ENCODE data around the gene CYRIA. TPM values are rescaled to one million over a fixed set of nuclear protein-coding genes. Genes with fewer than 3 reads are reported as not detected.
A peak's percentile ranks its signal among the peaks of the same experiment; 100 is the strongest.

CYRIA gene
- total RNA-seq, 1 experiment from 2014 or later = 0.05 TPM

DNA sequence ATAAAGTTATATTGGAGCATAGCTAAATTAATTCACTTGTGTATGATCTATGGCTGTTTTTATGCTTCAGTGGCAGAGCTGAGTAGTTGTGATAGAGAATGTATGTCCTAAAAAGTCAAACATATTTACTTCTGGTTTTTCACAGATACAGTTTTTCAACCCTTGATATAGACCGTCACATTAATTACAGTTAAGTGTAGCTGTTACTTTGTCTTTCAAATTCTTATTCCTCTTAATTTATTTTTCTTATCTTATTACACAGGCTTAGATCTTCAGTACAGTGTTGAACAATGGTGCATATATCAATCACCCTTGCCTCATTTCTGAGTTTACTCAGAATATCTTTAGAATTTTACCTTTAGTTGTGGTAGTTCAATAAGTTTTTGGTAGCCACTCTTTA lies 12.2 kb upstream of the CYRIA start:
- no peak for DNase-seq (ENCODE audit: low read depth, low spot score)
- in situ Hi-C loops (cut with HindIII; ENCODE audit: low pct_unique_long_range_greater_than_20kb, low sequenced_read_pairs) = no loop called here

DNA sequence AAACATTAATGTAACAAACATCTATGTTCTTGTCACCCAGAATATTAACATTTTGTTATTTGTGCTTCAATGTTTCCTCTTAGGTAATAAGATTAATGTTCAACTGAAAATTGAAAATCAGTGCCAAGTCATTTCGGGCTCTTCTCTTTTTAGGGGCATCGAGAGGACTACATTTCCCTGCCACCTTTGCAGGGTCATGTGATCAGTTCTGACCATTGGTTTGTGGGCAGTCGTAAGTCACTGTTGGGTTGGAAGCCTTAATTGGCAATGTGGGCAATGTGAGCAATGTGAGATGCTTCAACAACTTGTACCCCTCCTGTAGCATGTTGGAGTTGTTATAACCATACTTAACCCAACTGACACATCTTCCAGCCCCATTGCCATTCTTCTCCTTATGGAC lies 10.1 kb upstream of the CYRIA start:
- in situ Hi-C loops (cut with HindIII; ENCODE audit: low pct_unique_long_range_greater_than_20kb, low sequenced_read_pairs) = no loop called here
- no peak for DNase-seq (ENCODE audit: low read depth, low spot score)

DNA sequence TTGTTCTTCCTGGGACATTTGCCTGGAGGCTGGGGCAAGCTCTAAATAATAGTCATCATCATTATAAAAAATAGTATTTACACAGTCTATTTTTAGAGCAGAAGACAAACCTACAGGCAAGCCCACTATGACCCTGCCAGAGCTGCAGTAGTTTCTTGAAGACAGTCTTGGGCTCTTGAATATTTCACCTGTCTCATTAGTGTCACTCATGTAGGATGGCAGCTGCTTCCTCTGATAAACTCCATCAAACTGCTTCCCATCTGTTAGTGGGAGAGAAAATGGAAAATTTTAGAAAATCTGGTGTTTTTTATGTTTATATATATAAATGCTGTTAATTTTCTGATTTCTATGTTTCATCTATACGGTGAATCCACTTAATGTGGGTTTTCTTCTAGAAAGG lies 8.5 kb upstream of the CYRIA start:
- DNase-seq (ENCODE audit: low read depth, low spot score) = no peak
- in situ Hi-C loops (cut with HindIII; ENCODE audit: low pct_unique_long_range_greater_than_20kb, low sequenced_read_pairs) = no loop called here

DNA sequence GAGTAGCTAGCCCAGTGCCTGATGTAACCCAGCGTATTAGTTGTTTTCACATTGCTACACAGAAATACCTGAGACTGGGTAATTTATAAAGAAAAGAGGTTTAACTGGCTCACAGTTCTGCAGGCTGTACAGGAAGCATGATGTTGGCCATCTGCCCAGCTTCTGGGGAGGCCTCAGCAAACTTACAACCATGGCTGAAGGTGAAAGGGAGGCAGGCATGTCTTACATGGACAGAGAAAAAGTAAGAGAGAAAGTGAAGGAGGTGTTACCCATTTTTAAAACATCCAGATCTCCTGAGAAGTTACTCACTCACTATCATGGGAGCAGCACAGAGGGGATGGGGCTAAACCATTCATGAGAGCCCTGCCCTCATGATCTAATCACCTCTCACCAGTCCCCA lies 6.1 kb upstream of the CYRIA start:
- in situ Hi-C loops (cut with HindIII; ENCODE audit: low pct_unique_long_range_greater_than_20kb, low sequenced_read_pairs) = no loop called here
- DNase-seq (ENCODE audit: low read depth, low spot score) = no peak

DNA sequence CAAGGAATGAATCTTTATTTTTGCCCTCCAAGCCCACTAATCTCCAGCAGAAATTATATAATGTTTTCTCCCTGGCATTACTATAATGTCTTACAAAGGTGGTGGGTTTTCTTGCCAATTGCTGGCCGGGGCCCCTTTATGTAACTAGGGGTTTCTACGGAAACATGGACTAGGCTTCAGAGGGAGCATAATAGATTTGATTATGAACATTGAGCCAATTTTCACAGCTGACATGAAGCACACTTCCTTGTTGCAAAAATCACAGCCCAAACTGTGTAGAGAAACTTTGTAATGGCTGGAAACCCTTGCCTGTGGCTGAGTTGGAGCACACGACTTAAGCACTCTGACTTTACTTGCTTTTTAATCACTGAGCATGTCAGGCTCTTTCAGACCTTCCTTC lies 3.8 kb upstream of the CYRIA start:
- DNase-seq (ENCODE audit: low read depth, low spot score) = no peak
- in situ Hi-C loops (cut with HindIII; ENCODE audit: low pct_unique_long_range_greater_than_20kb, low sequenced_read_pairs) = no loop called here

DNA sequence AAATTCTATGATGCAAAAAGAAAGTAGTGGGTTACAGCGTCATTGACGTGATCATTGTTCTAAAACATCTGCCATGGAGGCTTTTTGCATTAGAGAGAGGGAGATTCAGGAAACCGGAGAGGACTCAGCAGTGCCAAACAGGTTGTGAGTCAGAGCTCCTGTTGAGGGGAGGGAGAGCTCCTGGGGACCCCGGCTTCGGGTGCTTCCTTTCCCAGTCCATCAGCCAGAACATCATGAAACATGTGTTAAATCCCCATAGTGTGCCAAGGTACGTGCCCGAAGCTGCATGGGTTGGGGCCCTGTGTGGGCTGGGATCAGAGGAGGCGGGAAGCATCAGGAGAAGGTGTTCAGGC lies 791 bp upstream of the CYRIA start:
- in situ Hi-C loops (cut with HindIII; ENCODE audit: low pct_unique_long_range_greater_than_20kb, low sequenced_read_pairs) = no loop called here
- DNase-seq (ENCODE audit: low read depth, low spot score) = no peak

DNA sequence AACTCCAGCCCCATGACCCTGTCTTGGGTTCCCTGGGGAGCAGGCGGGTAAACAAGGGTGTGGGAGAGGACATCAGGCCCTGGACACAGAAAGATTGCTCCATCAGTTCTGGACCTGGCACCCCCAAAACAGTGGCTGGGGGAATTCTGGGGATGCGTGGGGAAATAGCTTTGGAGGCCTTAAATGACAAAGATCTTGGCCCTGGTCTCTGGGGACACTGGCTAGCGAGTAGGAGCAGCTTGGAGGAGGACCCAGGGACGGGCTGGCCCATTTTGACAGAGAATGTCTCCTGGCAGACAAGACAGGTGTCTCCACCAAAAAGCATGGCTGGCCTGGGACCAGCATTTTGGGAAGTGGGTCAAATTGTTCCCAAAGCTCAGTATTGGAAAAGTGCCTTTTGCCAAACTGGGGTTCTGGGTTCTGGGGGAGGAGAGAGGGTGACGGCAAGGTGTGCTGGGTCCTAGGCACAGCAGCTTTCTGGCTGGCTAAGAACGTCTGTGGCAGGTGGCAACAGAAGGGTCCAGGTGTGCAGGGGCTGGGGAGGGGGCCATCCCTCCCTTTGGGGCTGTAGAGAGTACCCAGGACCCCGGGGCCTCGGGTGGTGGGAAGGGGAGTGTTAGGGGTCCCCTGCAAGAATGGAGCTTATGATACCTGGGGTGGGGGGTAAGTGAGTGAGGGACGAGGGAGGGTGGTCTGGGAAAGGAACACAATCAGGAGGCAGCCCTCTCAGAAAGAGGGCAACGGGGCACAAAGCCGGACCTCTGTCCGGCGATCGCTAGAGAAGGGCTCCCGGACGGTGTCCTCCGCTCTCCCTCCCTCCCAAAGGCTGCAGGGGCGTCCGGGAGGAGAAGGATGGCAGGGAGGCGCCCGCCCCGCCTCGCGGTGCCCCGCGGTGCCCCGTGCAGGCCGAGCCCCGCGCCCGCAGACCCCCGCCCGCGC lies 556 bp downstream of the CYRIA start:
- no peak for DNase-seq (ENCODE audit: low read depth, low spot score)
- in situ Hi-C loops (cut with HindIII; ENCODE audit: low pct_unique_long_range_greater_than_20kb, low sequenced_read_pairs) = no loop called here

DNA sequence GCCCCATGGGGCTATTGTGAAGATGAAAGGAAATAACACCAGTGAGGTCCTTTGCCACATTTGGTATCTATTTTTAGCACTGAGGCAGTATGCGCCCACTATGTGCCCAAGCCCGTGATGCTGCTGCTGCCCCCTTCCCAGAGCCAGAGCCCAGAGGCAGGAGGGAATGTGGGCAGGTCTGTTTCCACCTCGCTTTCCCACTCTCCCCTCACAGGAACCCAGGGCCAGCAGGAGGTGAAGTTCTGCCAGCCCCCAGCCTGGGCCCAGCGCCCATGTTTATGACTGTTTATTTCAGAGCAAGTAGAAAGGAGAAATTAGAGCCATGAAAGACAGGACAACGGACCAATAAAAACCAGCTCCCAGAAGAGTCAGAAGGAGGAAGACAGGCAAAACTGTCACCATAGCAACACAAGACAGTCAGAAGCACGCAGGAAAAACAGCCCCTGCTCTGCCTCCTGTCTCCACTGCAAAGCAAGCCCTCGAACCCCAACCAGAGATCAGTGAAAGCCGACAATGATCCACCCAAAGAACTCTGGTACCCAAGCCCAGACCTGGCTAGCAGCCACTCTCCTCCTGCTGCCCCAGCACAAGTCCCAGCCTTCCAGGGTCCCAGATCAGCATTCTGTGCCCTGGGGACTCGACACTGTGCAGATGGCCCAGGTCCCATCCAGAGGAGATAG lies 1.4 kb downstream of the CYRIA start:
- in situ Hi-C loops (cut with HindIII; ENCODE audit: low pct_unique_long_range_greater_than_20kb, low sequenced_read_pairs) = no loop called here
- DNase-seq (ENCODE audit: low read depth, low spot score) = peak; percentile 31

DNA sequence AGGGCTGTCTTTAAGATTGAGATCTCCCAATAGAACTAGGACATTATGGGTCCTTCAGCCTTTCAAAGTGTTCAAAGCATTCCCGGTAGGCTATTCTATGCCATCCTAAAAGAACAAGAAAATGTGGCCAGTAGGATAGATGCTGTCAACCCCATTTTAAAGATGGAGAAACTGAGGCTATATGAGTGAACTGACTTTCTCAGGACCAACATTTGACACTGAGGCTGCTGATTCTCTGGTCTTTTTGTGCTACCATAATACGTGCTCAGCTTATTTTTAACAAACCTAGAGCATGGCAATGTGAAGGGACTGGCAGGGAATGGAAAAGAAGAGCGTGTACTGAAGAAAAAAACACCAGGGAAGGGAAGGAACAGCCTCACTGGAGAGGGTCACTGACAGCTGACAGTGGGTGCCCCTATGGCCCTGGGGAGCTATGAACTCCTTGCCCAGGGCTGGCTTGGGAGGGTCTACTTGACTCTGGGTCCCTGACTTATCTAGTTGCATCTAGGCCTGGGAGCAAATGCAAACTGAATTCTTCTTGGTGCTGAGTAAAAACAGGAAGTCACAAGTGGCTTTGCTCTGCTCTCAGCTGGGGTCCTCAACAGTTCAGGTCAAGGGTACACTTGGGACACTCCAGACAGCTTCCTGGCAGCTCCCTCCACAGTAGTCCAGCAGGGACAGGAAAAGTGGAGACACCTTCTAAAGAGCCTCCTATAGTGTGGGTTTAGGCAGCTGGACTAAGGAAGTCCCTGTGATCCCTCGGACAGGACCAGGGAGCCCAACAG lies 2.3 kb downstream of the CYRIA start:
- in situ Hi-C loops (cut with HindIII; ENCODE audit: low pct_unique_long_range_greater_than_20kb, low sequenced_read_pairs) = no loop called here

DNA sequence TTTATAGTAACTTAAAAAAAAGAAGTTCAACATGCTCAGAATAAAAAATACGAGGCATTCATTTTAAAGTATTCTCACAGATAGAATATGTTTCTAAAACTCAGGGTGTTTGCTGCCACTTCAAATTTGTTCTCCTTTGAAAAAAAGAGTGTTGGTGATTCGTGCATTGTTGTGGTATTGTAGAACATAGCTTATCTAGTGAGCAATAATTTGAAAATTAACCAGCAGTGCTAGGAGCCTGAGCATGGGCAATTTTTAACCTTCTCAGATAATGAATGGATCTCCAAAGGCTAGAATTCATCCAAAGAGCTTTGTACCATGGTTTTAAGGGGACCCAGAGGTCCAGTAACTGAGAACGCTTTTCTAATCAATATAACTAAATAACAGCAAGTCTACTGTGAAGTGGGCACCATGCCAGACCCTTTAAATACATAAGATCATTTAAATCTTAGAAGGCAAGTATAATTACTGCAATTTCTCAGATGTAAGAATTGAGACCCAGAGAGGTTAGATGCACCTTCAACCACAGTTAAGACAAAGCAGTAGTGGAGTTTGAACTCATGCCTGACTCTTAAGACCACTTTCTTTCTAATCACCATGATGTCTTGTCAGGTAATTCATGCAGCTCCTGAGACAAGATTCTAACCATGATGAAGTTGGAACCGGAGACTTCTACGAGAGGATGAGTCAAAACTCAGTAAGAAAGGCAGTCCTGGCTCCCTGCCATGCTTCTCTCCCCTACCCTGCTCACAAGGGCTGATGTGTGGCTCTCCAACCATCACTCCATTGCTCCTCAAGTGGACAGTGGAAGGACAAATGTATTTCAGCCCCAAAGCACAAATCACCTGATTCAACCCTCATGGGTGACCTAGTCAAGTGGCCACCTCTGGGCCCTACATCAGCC lies 3.4 kb downstream of the CYRIA start:
- no peak for DNase-seq (ENCODE audit: low read depth, low spot score)
- in situ Hi-C loops (cut with HindIII; ENCODE audit: low pct_unique_long_range_greater_than_20kb, low sequenced_read_pairs) = no loop called here

More for the DNA sequence above, 2.3 kb downstream of the CYRIA start:
- no peak for DNase-seq (ENCODE audit: low read depth, low spot score)

DNA sequence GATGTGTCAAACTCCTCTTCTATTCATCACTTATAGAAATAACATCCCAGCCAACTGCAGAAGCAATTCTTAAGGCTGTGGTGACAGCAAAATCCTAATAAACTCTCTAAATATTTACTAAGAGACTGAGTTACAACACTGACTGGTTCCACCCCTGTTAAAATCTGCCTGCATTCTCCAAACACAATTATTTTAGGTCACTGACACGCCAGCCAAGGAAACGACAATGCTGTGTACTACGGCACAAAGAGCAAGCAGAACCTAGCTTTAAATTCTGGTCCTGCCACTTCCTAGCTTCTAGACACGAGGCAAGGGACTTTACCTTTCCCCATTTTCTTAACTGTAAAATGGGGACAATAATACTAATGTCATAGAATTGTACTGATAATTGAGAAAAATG lies 4.1 kb downstream of the CYRIA start:
- no peak for DNase-seq (ENCODE audit: low read depth, low spot score)
- in situ Hi-C loops (cut with HindIII; ENCODE audit: low pct_unique_long_range_greater_than_20kb, low sequenced_read_pairs) = no loop called here

DNA sequence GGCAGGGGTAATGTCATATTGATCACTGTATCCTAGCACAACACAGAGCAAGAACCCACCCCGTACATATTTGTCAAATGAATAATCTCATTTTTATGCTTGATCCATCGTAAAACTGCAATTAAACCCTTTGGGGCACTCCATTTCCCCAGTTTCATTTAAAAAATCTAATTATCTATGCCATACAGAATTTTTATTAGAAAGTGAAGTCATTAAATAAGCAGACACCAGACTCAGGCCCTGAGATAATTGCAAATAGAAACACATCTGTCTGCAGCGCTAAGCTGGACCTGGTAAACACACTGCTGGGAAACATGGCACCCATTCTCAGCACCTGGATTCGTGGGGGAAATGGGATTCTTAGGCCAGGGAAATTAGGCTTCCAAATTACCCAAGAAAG lies 5.1 kb downstream of the CYRIA start:
- in situ Hi-C loops (cut with HindIII; ENCODE audit: low pct_unique_long_range_greater_than_20kb, low sequenced_read_pairs) = no loop called here

DNA sequence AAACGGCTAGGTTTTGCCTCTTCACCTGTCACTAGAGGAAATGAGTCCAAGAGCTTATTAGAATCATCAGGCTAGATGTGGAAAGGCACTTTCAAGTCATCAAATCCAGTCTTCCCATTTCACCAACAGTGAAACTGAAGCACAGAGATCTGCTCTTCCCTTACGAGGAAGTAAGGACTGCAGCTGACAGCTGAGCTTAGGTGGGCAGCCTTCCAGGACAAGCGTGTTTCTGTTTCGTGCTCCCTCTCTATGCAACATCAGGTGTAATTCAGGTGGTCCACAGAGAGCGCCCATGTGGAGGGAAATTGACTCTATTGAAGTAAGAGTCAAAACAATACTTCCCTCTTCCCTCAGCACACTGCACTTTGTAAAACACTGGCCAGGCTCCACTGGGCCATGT lies 5.5 kb downstream of the CYRIA start:
- no peak for DNase-seq (ENCODE audit: low read depth, low spot score)
- in situ Hi-C loops (cut with HindIII; ENCODE audit: low pct_unique_long_range_greater_than_20kb, low sequenced_read_pairs) = no loop called here

More for the DNA sequence above, 5.1 kb downstream of the CYRIA start:
- no peak for DNase-seq (ENCODE audit: low read depth, low spot score)

DNA sequence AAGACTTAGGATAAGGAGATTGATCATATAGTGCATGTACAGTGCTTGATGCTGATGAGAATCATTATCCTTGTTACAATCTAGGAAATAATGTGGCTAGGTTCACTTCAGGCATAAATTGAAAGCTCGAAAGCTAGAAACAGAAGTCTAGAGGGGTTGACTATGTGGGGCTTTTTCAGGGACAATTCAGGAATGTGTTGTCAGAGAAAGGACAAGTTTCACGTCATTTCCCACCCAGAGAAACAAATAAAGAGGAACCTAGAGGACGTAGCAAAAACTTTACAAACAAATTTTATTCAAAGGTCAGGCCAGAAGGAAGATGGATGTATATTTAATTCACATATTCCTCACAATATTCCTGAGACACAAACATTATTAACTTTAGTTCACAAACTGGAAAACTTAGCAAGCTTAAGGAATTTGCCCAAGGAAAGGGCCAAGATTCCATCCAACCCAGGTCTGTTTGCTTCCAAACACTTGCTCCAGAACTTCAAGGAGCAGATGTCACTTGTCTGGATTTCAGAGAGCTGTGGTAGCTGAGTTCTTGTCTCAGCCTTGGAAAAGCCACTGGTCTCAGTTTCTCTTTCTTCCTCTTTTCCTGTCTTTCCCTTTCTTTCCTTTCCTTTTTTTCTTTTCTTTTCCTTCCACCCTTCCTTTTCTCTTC lies 7.4 kb downstream of the CYRIA start:
- DNase-seq (ENCODE audit: low read depth, low spot score) = no peak
- in situ Hi-C loops (cut with HindIII; ENCODE audit: low pct_unique_long_range_greater_than_20kb, low sequenced_read_pairs) = no loop called here

DNA sequence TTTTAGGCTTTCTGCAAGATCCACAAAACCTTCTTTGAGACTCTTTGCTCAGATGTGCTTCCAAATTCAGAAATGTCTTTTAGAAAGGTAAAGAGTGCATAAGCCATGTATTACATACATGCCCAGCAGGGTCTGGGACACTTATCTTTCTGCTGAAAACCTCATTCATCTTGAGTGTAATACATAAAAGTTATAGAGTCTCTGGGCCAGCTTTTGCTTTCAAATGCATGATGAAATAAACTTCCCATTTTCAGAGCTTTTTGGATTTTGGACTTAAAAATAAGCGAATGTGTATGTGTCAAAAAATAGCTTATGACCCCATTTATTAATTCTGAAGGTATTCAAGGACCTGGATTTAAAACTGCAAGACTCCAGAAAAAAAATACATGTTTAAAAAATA lies 8.0 kb downstream of the CYRIA start:
- no peak for DNase-seq (ENCODE audit: low read depth, low spot score)
- in situ Hi-C loops (cut with HindIII; ENCODE audit: low pct_unique_long_range_greater_than_20kb, low sequenced_read_pairs) = no loop called here

DNA sequence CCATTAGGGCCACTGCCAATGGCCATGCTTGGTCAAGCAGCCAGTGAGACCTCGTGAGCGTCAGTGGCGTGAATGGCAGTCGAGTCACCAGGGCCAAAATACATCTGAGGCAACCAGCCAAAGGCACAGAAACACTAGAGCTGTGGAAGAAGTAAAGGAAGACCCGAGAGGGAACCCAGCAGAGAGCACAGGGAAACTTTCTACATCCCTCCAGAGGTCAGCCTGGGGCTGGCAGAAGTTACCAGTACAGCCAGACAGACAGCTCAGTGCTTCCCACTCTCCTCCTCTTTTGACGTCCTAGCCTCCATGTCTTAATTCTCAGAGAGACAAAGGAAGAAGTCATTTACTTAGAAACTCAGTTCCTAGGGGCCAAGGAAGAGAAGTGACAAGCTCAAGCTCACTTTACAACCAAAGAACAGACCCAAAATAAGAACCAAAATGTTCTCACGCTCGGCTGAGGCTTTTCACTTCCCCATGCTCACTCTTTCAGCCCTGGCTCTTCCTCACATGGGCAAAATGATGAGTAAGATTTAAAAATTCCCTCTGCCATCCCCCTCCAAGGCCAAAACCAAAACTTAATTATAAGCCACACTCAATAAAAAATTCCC lies 8.7 kb downstream of the CYRIA start:
- DNase-seq (ENCODE audit: low read depth, low spot score) = no peak
- in situ Hi-C loops (cut with HindIII; ENCODE audit: low pct_unique_long_range_greater_than_20kb, low sequenced_read_pairs) = no loop called here
